Astrocyte of the spinal cord (primary cell): ENCODE results near the gene TACC2.
"Not testable (repeated sequence)": the region's sequence is repeated elsewhere in the genome, so short reads cannot be mapped to it uniquely, and the experiment has no call there.

Experiments used
- DNase-seq: peaks from one replicate; pipeline ENCODE4 v3.0.0; 2011; ENCODE audit warnings: low read depth, low spot score
- H3K4me3 ChIP-seq: 2 replicates; pipeline ENCODE4 v1.5.1; 2011; ENCODE audit warnings: low read depth, mild to moderate bottlenecking, low read length, moderate library complexity
- CTCF ChIP-seq: IDR thresholded peaks from 2 replicates; pipeline ENCODE4 v1.5.1; 2012; ENCODE audit warnings: low read depth, mild to moderate bottlenecking, low read length, inconsistent platforms
- in situ Hi-C: cut with HindIII; loops from 2 replicates; pipeline ENCODE4 v1.10.0; 2017; ENCODE audit warnings: low sequenced_read_pairs

TACC2 gene

GRCh38 chr10:122068844-122069243, 79.9 kb downstream of the TACC2 start:
- DNase-seq: no peak
- H3K4me3 ChIP-seq: no peak overlapping the region
- no peak for TF ChIP-seq CTCF
- in situ Hi-C loops: no loop called here

- no peak for TF ChIP-seq CTCF
- no peak for DNase-seq
- no peak overlapping the region for H3K4me3 ChIP-seq
- in situ Hi-C loops: no loop called here
Measured at GRCh38 chr10:122072491-122072890, 83.5 kb downstream of the TACC2 start.

- DNase-seq: no peak
- no peak overlapping the region for H3K4me3 ChIP-seq
- no peak for TF ChIP-seq CTCF
- in situ Hi-C loops: no loop called here
Measured at GRCh38 chr10:122073508-122073907, 84.5 kb downstream of the TACC2 start.

- H3K4me3 ChIP-seq: no peak overlapping the region
- DNase-seq: no peak
- in situ Hi-C loops: no loop called here
- TF ChIP-seq CTCF: no peak
Measured at GRCh38 chr10:122075171-122075570, 86.2 kb downstream of the TACC2 start.

GRCh38 chr10:122075876-122076275, 86.9 kb downstream of the TACC2 start:
- H3K4me3 ChIP-seq, DNase-seq, in situ Hi-C loops: not testable (repeated sequence)

GRCh38 chr10:122077311-122077875, 88.4 kb downstream of the TACC2 start:
- in situ Hi-C loops: no loop called here
- TF ChIP-seq CTCF: no peak
- DNase-seq: no peak

GRCh38 chr10:122078326-122078725, 89.4 kb downstream of the TACC2 start:
- in situ Hi-C loops: no loop called here
- DNase-seq: no peak
- H3K4me3 ChIP-seq: no peak overlapping the region
- TF ChIP-seq CTCF: no peak

More at GRCh38 chr10:122077311-122077875, 88.4 kb downstream of the TACC2 start:
- H3K4me3 ChIP-seq: no peak overlapping the region
